Gastroesophageal sphincter (tissue), 4 donors: Measurements from ENCODE around the gene PAPPA. TPM values are rescaled to one million over a fixed set of nuclear protein-coding genes. Genes with fewer than 3 reads are reported as not detected.

ENCODE experiments used
- ATAC-seq: fragments of 150-250 bp; one replicate; pipeline ENCODE4 v1.9.1; 2016; ENCODE audit warnings: mild to moderate bottlenecking, moderate library complexity
- H3K27ac ChIP-seq, 4 donors: fragments of 200-600 bp; sonication (generic) in 3 of 4; 1 replicate in 3 of 4; 2 replicates in 1 of 4; pipeline ENCODE4 v1.5.1; 2016 to 2019
- H3K27me3 ChIP-seq: fragments of 200-600 bp; sonication (generic); one replicate; pipeline ENCODE4 v1.5.1; 2019
- H3K36me3 ChIP-seq, 2 donors: fragments of 200-600 bp; sonication (generic); one replicate each; pipeline ENCODE4 v1.5.1; 2019; ENCODE audit warnings: control low read depth in 1 of 2
- H3K4me1 ChIP-seq, 3 donors: fragments of 200-600 bp; sonication (generic); 1 replicate in 2 of 3; 2 replicates in 1 of 3; pipeline ENCODE4 v1.5.1; 2016 to 2019; ENCODE audit warnings: control low read depth in 2 of 3
- H3K4me3 ChIP-seq, 2 donors: fragments of 200-600 bp; sonication (generic); one replicate each; pipeline ENCODE4 v1.5.1; 2019; ENCODE audit warnings: mild to moderate bottlenecking in 1 of 2, moderate library complexity in 1 of 2
- H3K9me3 ChIP-seq, 3 donors: fragments of 200-600 bp; sonication (generic); one replicate each; pipeline ENCODE4 v1.5.1; 2017 to 2019; ENCODE audit warnings: control low read depth in 2 of 3
- CTCF ChIP-seq, 4 experiments: fragments of 200-600 bp in 2 of 4; fragments of 450-650 bp in 2 of 4; sonication (generic) in 1 of 4; IDR thresholded peaks; one replicate each; pipeline ENCODE4 v1.5.1; 2017 to 2019; ENCODE audit warnings: antibody characterized with exemption in 4 of 4, mild to moderate bottlenecking in 2 of 4, moderate library complexity in 2 of 4
- EP300 ChIP-seq: sonication (generic); formaldehyde crosslinking; IDR thresholded peaks from one replicate; pipeline ENCODE4 v1.6.1; 2017; ENCODE audit warnings: antibody characterized with exemption, mild to moderate bottlenecking
- POLR2A ChIP-seq, 2 donors: fragments of 450-650 bp; IDR thresholded peaks; one replicate each; pipeline ENCODE4 v1.6.1; 2017; ENCODE audit warnings: antibody characterized with exemption in 2 of 2, mild to moderate bottlenecking in 2 of 2, moderate library complexity in 1 of 2
- POLR2AphosphoS5 ChIP-seq: sonication (generic); formaldehyde crosslinking; IDR thresholded peaks from one replicate; pipeline ENCODE4 v1.6.1; 2017; ENCODE audit warnings: antibody characterized with exemption
- WGBS, 2 donors: methylation state at CpG; one replicate each; pipeline ENCODE4 v1.1.5; 2018; ENCODE audit warnings: low coverage in 1 of 2; 5-methylcytosine and 5-hydroxymethylcytosine counted together
- total RNA-seq, 4 donors: library from RNA; depleted of rRNA; stranded (reverse); fragments of >200 nt; gene quantifications; one replicate each; pipeline ENCODE4 v1.1.0, GENCODE V29; 2016

PAPPA gene
- total RNA-seq, 4 donors from 2014 or later, result 1.9 to 5.7 (median 3.2) TPM

- no peaks in the 10 kb centered on the region for H3K4me1 ChIP-seq
- ATAC-seq, result no peak
- no peak overlapping the region for H3K4me3 ChIP-seq
- no peaks in the 10 kb centered on the region for H3K27me3 ChIP-seq
- TF ChIP-seq POLR2AphosphoS5 (no peak), EP300 (no peak), CTCF (IDR thresholded peaks at IDR 0.05) (no peak), POLR2A (IDR thresholded peaks at IDR 0.05) (no peak)
- 92% methylated on average over 3 to 4 of the region's 4 CpGs for WGBS, 2 donors
- no peaks in the 10 kb centered on the region for H3K9me3 ChIP-seq
- H3K27ac ChIP-seq, result no peak overlapping the region
- no peaks in the 10 kb centered on the region for H3K36me3 ChIP-seq
Measured at GRCh38 chr9:116287721-116288120, 134.1 kb downstream of the PAPPA start.

DNA sequence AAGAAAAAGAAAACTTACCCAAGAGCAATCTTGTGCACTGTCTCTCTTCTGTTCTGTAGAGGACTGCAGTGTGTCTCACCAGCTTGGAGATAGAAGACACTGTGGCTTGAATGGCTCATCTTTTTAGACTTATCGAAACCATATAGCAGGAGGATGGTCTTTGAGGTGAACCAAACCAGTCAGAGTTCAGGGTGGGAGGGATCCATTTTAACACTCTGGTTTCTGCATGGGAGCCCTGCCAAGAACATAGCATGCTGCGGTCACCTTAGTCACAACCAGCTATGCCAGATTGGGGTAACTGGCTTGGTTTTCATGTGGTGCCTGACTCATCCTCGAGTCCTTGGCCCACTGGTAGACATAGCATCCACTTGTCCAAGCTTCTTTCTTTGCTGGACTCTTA lies 135.1 kb downstream of the PAPPA start:
- no peak for ATAC-seq
- no peaks in the 10 kb centered on the region for H3K9me3 ChIP-seq
- no peaks in the 10 kb centered on the region for H3K36me3 ChIP-seq
- TF ChIP-seq EP300 (no peak), POLR2AphosphoS5 (no peak), POLR2A (IDR thresholded peaks at IDR 0.05) (no peak), CTCF (IDR thresholded peaks at IDR 0.05) (no peak)
- H3K4me1 ChIP-seq, result no peaks in the 10 kb centered on the region
- 93 to 100% methylated on average over 1 to 3 of the region's 3 CpGs for WGBS, 2 donors
- H3K27me3 ChIP-seq, result no peaks in the 10 kb centered on the region
- no peak overlapping the region for H3K27ac ChIP-seq
- H3K4me3 ChIP-seq, result no peak overlapping the region

DNA sequence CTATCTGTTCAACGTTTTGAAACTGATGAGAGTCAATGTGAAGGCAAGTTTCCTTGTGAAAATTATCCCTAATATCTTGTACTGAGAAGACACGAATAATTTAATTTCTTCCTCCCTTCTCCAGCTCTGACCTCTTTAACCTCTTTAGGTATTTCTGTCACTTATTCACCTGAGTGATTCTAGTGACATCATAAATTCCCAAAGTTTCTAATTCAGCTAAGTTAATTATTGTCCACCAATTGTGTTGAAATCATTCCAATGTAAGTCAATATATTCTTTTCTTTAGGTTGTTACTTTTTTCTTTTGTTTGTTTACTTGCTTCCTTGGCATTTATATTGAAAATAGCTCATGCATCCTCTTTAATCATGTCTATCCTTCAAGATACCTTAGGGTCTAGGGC lies 143.8 kb downstream of the PAPPA start:
- WGBS, 2 donors, result 44 to 86% methylated on average over 2 of the region's 2 CpGs

DNA sequence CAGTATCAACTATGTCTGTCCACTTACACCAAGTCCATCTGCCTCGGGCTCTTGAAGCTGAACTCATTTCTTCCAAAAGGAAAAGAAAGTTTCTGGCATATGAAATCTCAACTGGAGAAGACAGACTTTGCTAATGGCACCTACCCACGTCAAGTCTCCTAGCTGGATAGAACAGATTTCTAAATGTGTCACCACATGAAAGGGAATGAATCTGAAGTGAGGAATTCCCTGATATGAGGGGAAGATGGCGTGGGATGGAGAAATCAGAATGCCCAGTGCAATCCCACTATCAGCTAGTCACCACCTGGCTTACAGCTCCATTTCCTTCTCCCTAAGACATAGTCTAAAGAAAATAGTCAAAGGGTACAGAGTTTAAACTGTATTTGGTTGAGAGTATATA lies 144.7 kb downstream of the PAPPA start:
- H3K27me3 ChIP-seq, result no peaks in the 10 kb centered on the region
- H3K9me3 ChIP-seq, result no peaks in the 10 kb centered on the region
- H3K4me1 ChIP-seq, result no peaks in the 10 kb centered on the region
- WGBS, 2 donors, result 86 to 100% methylated on average over 2 to 3 of the region's 3 CpGs
- no peaks in the 10 kb centered on the region for H3K36me3 ChIP-seq
- no peak overlapping the region for H3K27ac ChIP-seq
- TF ChIP-seq CTCF (IDR thresholded peaks at IDR 0.05) (no peak), POLR2A (IDR thresholded peaks at IDR 0.05) (no peak), POLR2AphosphoS5 (no peak), EP300 (no peak)
- no peak for ATAC-seq
- H3K4me3 ChIP-seq, result no peak overlapping the region

More for the DNA sequence above, 143.8 kb downstream of the PAPPA start:
- H3K9me3 ChIP-seq, result no peaks in the 10 kb centered on the region
- H3K4me1 ChIP-seq, result no peaks in the 10 kb centered on the region
- TF ChIP-seq CTCF (IDR thresholded peaks at IDR 0.05) (no peak), POLR2A (IDR thresholded peaks at IDR 0.05) (no peak), POLR2AphosphoS5 (no peak), EP300 (no peak)
- no peak overlapping the region for H3K27ac ChIP-seq
- H3K4me3 ChIP-seq, result no peak overlapping the region
- H3K27me3 ChIP-seq, result no peaks in the 10 kb centered on the region
- ATAC-seq, result no peak
- H3K36me3 ChIP-seq, result no peaks in the 10 kb centered on the region

- no peak for TF ChIP-seq CTCF (IDR thresholded peaks at IDR 0.05)
- no peak for TF ChIP-seq POLR2A (IDR thresholded peaks at IDR 0.05)
- TF ChIP-seq EP300, result no peak
- TF ChIP-seq POLR2AphosphoS5, result no peak
- ATAC-seq, result no peak
- 58 to 65% methylated on average over 3 to 6 of the region's 6 CpGs for WGBS, 2 donors
- H3K27me3 ChIP-seq, result no peaks in the 10 kb centered on the region
- no peaks in the 10 kb centered on the region for H3K36me3 ChIP-seq
- H3K27ac ChIP-seq, result no peak overlapping the region
- H3K4me1 ChIP-seq, result no peaks in the 10 kb centered on the region
- H3K9me3 ChIP-seq, result no peaks in the 10 kb centered on the region
- H3K4me3 ChIP-seq, result no peak overlapping the region
Measured at GRCh38 chr9:116298878-116299391, 145.3 kb downstream of the PAPPA start.
